ENCODE results near the gene PLLP. TPM values are rescaled to one million over a fixed set of nuclear protein-coding genes. Genes with fewer than 3 reads are reported as not detected.

PLLP gene
- total RNA-seq, 4 donors from 2014 or later = 58.4 to 241 (median 218) TPM

- WGBS, 2 donors = 6 to 7% methylated on average over 9 of the region's 9 CpGs
- TF ChIP-seq CTCF (IDR thresholded peaks at IDR 0.05) (no peak), POLR2A (IDR thresholded peaks at IDR 0.05) (no peak)
- no peak overlapping the region for H3K4me3 ChIP-seq (ENCODE audit: low read depth, poor library complexity, severe bottlenecking)
- no peak for DNase-seq (ENCODE audit: low spot score in 2 of 2)
- intact Hi-C loops (cut with DNase I; ENCODE audit: low total_unique reads) = no loop called here
Measured at GRCh38 chr16:57244463-57244766, 40.1 kb downstream of the PLLP start.

GRCh38 chr16:57242650-57243049 is 41.8 kb downstream of the PLLP start:
- H3K4me3 ChIP-seq (ENCODE audit: low read depth, poor library complexity, severe bottlenecking) = no peak overlapping the region
- no peak for TF ChIP-seq CTCF (IDR thresholded peaks at IDR 0.05)
- TF ChIP-seq POLR2A (IDR thresholded peaks at IDR 0.05) = no peak
- intact Hi-C loops (cut with DNase I; ENCODE audit: low total_unique reads) = no loop called here
- WGBS, 2 donors = 82 to 88% methylated on average over 2 of the region's 2 CpGs
- no peak for DNase-seq (ENCODE audit: low spot score in 2 of 2)

GRCh38 chr16:57240851-57241250 is 43.6 kb downstream of the PLLP start:
- intact Hi-C loops (cut with DNase I; ENCODE audit: low total_unique reads) = no loop called here
- WGBS, 2 donors = 87 to 93% methylated on average over 2 of the region's 2 CpGs
- H3K4me3 ChIP-seq (ENCODE audit: low read depth, poor library complexity, severe bottlenecking) = no peak overlapping the region
- no peak for DNase-seq (ENCODE audit: low spot score in 2 of 2)
- TF ChIP-seq POLR2A (IDR thresholded peaks at IDR 0.05) (no peak), CTCF (IDR thresholded peaks at IDR 0.05) (no peak)

GRCh38 chr16:57239107-57239506 is 45.4 kb downstream of the PLLP start:
- WGBS, 2 donors = 83 to 84% methylated on average over 2 of the region's 2 CpGs
- TF ChIP-seq POLR2A (IDR thresholded peaks at IDR 0.05) (no peak), CTCF (IDR thresholded peaks at IDR 0.05) (no peak)
- no peak for DNase-seq (ENCODE audit: low spot score in 2 of 2)
- intact Hi-C loops (cut with DNase I; ENCODE audit: low total_unique reads) = no loop called here
- no peak overlapping the region for H3K4me3 ChIP-seq (ENCODE audit: low read depth, poor library complexity, severe bottlenecking)

GRCh38 chr16:57238682-57239081 is 45.8 kb downstream of the PLLP start:
- intact Hi-C loops (cut with DNase I; ENCODE audit: low total_unique reads) = no loop called here
- TF ChIP-seq POLR2A (IDR thresholded peaks at IDR 0.05) (no peak), CTCF (IDR thresholded peaks at IDR 0.05) (no peak)
- WGBS, 2 donors = 74 to 85% methylated on average over 2 of the region's 2 CpGs
- H3K4me3 ChIP-seq (ENCODE audit: low read depth, poor library complexity, severe bottlenecking) = no peak overlapping the region
- no peak for DNase-seq (ENCODE audit: low spot score in 2 of 2)

GRCh38 chr16:57236022-57236350 is 48.5 kb downstream of the PLLP start:
- TF ChIP-seq CTCF (IDR thresholded peaks at IDR 0.05) (no peak), POLR2A (IDR thresholded peaks at IDR 0.05) (no peak)
- no peak overlapping the region for H3K4me3 ChIP-seq (ENCODE audit: low read depth, poor library complexity, severe bottlenecking)
- intact Hi-C loops (cut with DNase I; ENCODE audit: low total_unique reads) = no loop called here
- no peak for DNase-seq (ENCODE audit: low spot score in 2 of 2)

Measured in lower leg skin (tissue), 4 donors.